GM18873 (cell line): ENCODE results near the gene MAMLD1.

Experiments used
- ATAC-seq: cut with Tn5 transposase; IDR thresholded peaks from one replicate; pipeline ENCODE4 v1.9.1; 2021; ENCODE audit warnings: mild to moderate bottlenecking, moderate library complexity, moderate number of reproducible peaks; ENCODE audit not compliant: unreplicated experiment, low FRiP score

The MAMLD1 gene

GRCh38 chrX:150489359-150490015 lies 126.4 kb downstream of the MAMLD1 start:
- ATAC-seq: no peak

- ATAC-seq: no peak
Observed at GRCh38 chrX:150495496-150495895, 132.4 kb downstream of the MAMLD1 start.

GRCh38 chrX:150499240-150499639 lies 136.1 kb downstream of the MAMLD1 start:
- no peak for ATAC-seq

- no peak for ATAC-seq
Observed at GRCh38 chrX:150502091-150502490, 139.0 kb downstream of the MAMLD1 start.

- ATAC-seq: no peak
Observed at GRCh38 chrX:150502979-150503897, 140.1 kb downstream of the MAMLD1 start.

GRCh38 chrX:150503898-150504219 lies 140.7 kb downstream of the MAMLD1 start:
- no peak for ATAC-seq

GRCh38 chrX:150504397-150505182 lies 141.5 kb downstream of the MAMLD1 start:
- no peak for ATAC-seq

GRCh38 chrX:150506020-150506419 lies 142.9 kb downstream of the MAMLD1 start:
- no peak for ATAC-seq

- no peak for ATAC-seq
Observed at GRCh38 chrX:150506486-150506885, 143.4 kb downstream of the MAMLD1 start.

- no peak for ATAC-seq
Observed at GRCh38 chrX:150507251-150507856, 144.2 kb downstream of the MAMLD1 start.

GRCh38 chrX:150508018-150508417 lies 144.9 kb downstream of the MAMLD1 start:
- ATAC-seq: no peak

- no peak for ATAC-seq
Observed at GRCh38 chrX:150508451-150509367, 145.6 kb downstream of the MAMLD1 start.

- ATAC-seq: no peak
Observed at GRCh38 chrX:150509703-150510102, 146.6 kb downstream of the MAMLD1 start.

GRCh38 chrX:150512461-150512901 lies 149.4 kb downstream of the MAMLD1 start:
- ATAC-seq: no peak

GRCh38 chrX:150513544-150513943 lies 150.4 kb downstream of the MAMLD1 start:
- ATAC-seq: no peak

GRCh38 chrX:150514462-150514861 lies 151.3 kb downstream of the MAMLD1 start:
- ATAC-seq: no peak

GRCh38 chrX:150515801-150516200 lies 152.7 kb downstream of the MAMLD1 start:
- no peak for ATAC-seq

- ATAC-seq: no peak
Observed at GRCh38 chrX:150517303-150517910, 154.3 kb downstream of the MAMLD1 start.

- ATAC-seq: no peak
Observed at GRCh38 chrX:150522494-150522893, 159.4 kb downstream of the MAMLD1 start.
